ENCODE measurements around the gene CNIH4. TPM values are rescaled to one million over a fixed set of nuclear protein-coding genes. Genes with fewer than 3 reads are reported as not detected.
"Not testable (repeated sequence)": the region's sequence is repeated elsewhere in the genome, so short reads cannot be mapped to it uniquely, and the experiment has no call there.

CNIH4 gene
- total RNA-seq: 113 and 117 TPM in 2 replicates

GRCh38 chr1:224356685-224357625 is at the start of gene CNIH4:
TSS of gene CNIH4 (plus strand) at chr1:224356879. CDS start at chr1:224356925, 46 bp downstream.
- peak; percentile 89 to 96 for DNase-seq (ENCODE audit: low read depth in 2 of 2)

- DNase-seq (ENCODE audit: low read depth in 2 of 2): no peak
Measured at GRCh38 chr1:224308064-224308463, 48.6 kb upstream of the CNIH4 start.

- DNase-seq (ENCODE audit: low read depth in 2 of 2): not testable (repeated sequence)
Measured at GRCh38 chr1:224311503-224311902, 45.2 kb upstream of the CNIH4 start.

GRCh38 chr1:224312025-224312424 is 44.7 kb upstream of the CNIH4 start:
- no peak for DNase-seq (ENCODE audit: low read depth in 2 of 2)

GRCh38 chr1:224317383-224318045 is 39.2 kb upstream of the CNIH4 start:
- no peak for DNase-seq (ENCODE audit: low read depth in 2 of 2)

GRCh38 chr1:224321706-224322105 is 35.0 kb upstream of the CNIH4 start:
- no peak for DNase-seq (ENCODE audit: low read depth in 2 of 2)

GRCh38 chr1:224325959-224326358 is 30.7 kb upstream of the CNIH4 start:
- DNase-seq (ENCODE audit: low read depth in 2 of 2): peak in 1 of 2 donors; percentile 38

- DNase-seq (ENCODE audit: low read depth in 2 of 2): no peak
Measured at GRCh38 chr1:224328644-224329043, 28.0 kb upstream of the CNIH4 start.

- DNase-seq (ENCODE audit: low read depth in 2 of 2): no peak
Measured at GRCh38 chr1:224329484-224329841, 27.2 kb upstream of the CNIH4 start.

- peak; percentile 72 to 91 for DNase-seq (ENCODE audit: low read depth in 2 of 2)
Measured at GRCh38 chr1:224329842-224330753, 26.6 kb upstream of the CNIH4 start, which contains the start of gene NVL. TSS of gene NVL (minus strand) at chr1:224330172. CDS start at chr1:224330127, 45 bp downstream.

- no peak for DNase-seq (ENCODE audit: low read depth in 2 of 2)
Measured at GRCh38 chr1:224331326-224331725, 25.4 kb upstream of the CNIH4 start.

- DNase-seq (ENCODE audit: low read depth in 2 of 2): no peak
Measured at GRCh38 chr1:224331824-224332223, 24.9 kb upstream of the CNIH4 start.

- peak; percentile 57 to 66 for DNase-seq (ENCODE audit: low read depth in 2 of 2)
Measured at GRCh38 chr1:224333309-224333926, 23.3 kb upstream of the CNIH4 start.

- DNase-seq (ENCODE audit: low read depth in 2 of 2): peak in 1 of 2 donors; percentile 35
Measured at GRCh38 chr1:224333939-224334786, 22.5 kb upstream of the CNIH4 start.

GRCh38 chr1:224338150-224338838 is 18.4 kb upstream of the CNIH4 start:
- no peak for DNase-seq (ENCODE audit: low read depth in 2 of 2)

GRCh38 chr1:224339442-224340033 is 17.1 kb upstream of the CNIH4 start:
- no peak for DNase-seq (ENCODE audit: low read depth in 2 of 2)

- peak in 1 of 2 donors; percentile 15 for DNase-seq (ENCODE audit: low read depth in 2 of 2)
Measured at GRCh38 chr1:224340453-224341384, 16.0 kb upstream of the CNIH4 start.

GRCh38 chr1:224343679-224344078 is 13.0 kb upstream of the CNIH4 start:
- DNase-seq (ENCODE audit: low read depth in 2 of 2): no peak
